DOHH2 (cell line): Measurements from ENCODE around the gene CLEC2B.

Source experiments
- H3F3A ChIP-seq: fragments of 200-600 bp; sonication (generic), shearing (Covaris generic); 2 replicates; pipeline ENCODE4 v1.6.0; 2016; ENCODE audit warnings: antibody characterized with exemption, mild to moderate bottlenecking; ENCODE audit not compliant: control insufficient read depth, insufficient read depth
- H3K27ac ChIP-seq: fragments of 200-600 bp; sonication (generic); 2 replicates; pipeline ENCODE4 v1.5.1; 2014; ENCODE audit warnings: low read depth, mild to moderate bottlenecking, low read length, moderate library complexity
- H3K27me3 ChIP-seq: fragments of 200-600 bp; sonication (generic); 2 replicates; pipeline ENCODE4 v1.6.1; 2014; ENCODE audit warnings: mild to moderate bottlenecking, low read length, mixed read lengths; ENCODE audit not compliant: control insufficient read depth
- H3K36me3 ChIP-seq: fragments of 200-600 bp; sonication (generic); 2 replicates; pipeline ENCODE4 v1.6.1; 2014; ENCODE audit warnings: mild to moderate bottlenecking, low read length, moderate library complexity, mixed read lengths; ENCODE audit not compliant: control insufficient read depth
- H3K4me1 ChIP-seq: fragments of 200-600 bp; sonication (generic); 2 replicates; pipeline ENCODE4 v1.6.1; 2014; ENCODE audit warnings: mild to moderate bottlenecking, low read length, mixed read lengths; ENCODE audit not compliant: control insufficient read depth
- H3K4me2 ChIP-seq: fragments of 200-600 bp; sonication (generic); 2 replicates; pipeline ENCODE4 v1.6.0; 2014; ENCODE audit warnings: mild to moderate bottlenecking, low read length, moderate library complexity
- H3K4me3 ChIP-seq: fragments of 200-600 bp; sonication (generic); 2 replicates; pipeline ENCODE4 v1.5.1; 2014; ENCODE audit warnings: mild to moderate bottlenecking, low read length, mixed read lengths
- H3K79me2 ChIP-seq: fragments of 200-600 bp; sonication (generic); 2 replicates; pipeline ENCODE4 v1.6.1; 2014; ENCODE audit warnings: mild to moderate bottlenecking, low read length, mixed read lengths; ENCODE audit not compliant: control insufficient read depth
- H3K9me2 ChIP-seq: fragments of 200-600 bp; sonication (generic); replicated peaks from 2 replicates; pipeline ENCODE4 v1.6.1; 2014; ENCODE audit warnings: mild to moderate bottlenecking, low read length, mixed read lengths; ENCODE audit not compliant: control insufficient read depth
- H3K9me3 ChIP-seq: fragments of 200-600 bp; sonication (generic); 2 replicates; pipeline ENCODE4 v1.6.1; 2014; ENCODE audit warnings: antibody characterized with exemption, low read length, mixed read lengths; ENCODE audit not compliant: control insufficient read depth, insufficient read depth
- H4K20me1 ChIP-seq: fragments of 200-600 bp; sonication (generic); 2 replicates; pipeline ENCODE4 v1.6.0; 2014; ENCODE audit warnings: low read depth, mild to moderate bottlenecking, antibody characterized with exemption, low read length, moderate library complexity; ENCODE audit not compliant: control insufficient read depth, insufficient read depth
- EZH2phosphoT487 ChIP-seq: fragments of 200-600 bp; sonication (generic); IDR thresholded peaks from 2 replicates; pipeline ENCODE4 v1.6.1; 2017; ENCODE audit warnings: borderline replicate concordance, mild to moderate bottlenecking, antibody characterized with exemption, low read length, moderate library complexity, mixed read lengths
- TF ChIP-seq, protein P1 (sequence below): fragments of 200-600 bp; sonication (generic); IDR thresholded peaks from one replicate; pipeline ENCODE4 v1.5.1; 2014; ENCODE audit warnings: antibody characterized with exemption, mild to moderate bottlenecking, low read depth, low read length; ENCODE audit not compliant: poor library complexity, severe bottlenecking

The CLEC2B gene

DNA sequence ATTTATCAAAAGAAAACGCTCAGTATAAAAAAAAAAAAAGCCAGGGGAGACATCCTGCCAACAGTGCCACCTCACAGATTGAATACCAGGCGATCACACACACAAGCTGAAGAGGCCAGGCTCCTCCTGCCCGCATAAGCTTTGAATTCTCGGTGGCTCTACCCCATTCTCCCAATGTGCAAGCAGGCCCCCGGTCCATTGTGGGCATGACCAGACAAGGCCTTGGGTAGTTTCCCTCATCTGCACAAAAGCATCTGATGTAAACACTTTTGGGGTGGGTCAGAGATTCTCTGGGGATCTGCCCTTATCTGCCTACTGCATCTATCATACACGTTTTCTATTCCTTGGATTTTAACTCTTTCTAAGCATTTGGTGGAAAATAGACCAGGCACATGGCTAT lies 28.4 kb upstream of the CLEC2B start:
- Histone ChIP-seq H4K20me1 (no peaks in the 10 kb centered on the region), H3K4me3 (no peak overlapping the region), H3F3A (no peaks in the 10 kb centered on the region), H3K27me3 (peaks cover 33% of the 10 kb centered on the region), H3K4me2 (no peak overlapping the region), H3K79me2 (no peaks in the 10 kb centered on the region), H3K36me3 (no peaks in the 10 kb centered on the region), H3K9me2 (no peaks in the 10 kb centered on the region), H3K4me1 (no peaks in the 10 kb centered on the region), H3K27ac (no peak overlapping the region), H3K9me3 (peaks cover under 1% of the 10 kb centered on the region; the same call in 1 of the 2 replicates)
- TF ChIP-seq, protein P1, sequence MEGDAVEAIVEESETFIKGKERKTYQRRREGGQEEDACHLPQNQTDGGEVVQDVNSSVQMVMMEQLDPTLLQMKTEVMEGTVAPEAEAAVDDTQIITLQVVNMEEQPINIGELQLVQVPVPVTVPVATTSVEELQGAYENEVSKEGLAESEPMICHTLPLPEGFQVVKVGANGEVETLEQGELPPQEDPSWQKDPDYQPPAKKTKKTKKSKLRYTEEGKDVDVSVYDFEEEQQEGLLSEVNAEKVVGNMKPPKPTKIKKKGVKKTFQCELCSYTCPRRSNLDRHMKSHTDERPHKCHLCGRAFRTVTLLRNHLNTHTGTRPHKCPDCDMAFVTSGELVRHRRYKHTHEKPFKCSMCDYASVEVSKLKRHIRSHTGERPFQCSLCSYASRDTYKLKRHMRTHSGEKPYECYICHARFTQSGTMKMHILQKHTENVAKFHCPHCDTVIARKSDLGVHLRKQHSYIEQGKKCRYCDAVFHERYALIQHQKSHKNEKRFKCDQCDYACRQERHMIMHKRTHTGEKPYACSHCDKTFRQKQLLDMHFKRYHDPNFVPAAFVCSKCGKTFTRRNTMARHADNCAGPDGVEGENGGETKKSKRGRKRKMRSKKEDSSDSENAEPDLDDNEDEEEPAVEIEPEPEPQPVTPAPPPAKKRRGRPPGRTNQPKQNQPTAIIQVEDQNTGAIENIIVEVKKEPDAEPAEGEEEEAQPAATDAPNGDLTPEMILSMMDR: no peak
- TF ChIP-seq EZH2phosphoT487: no peak

- Histone ChIP-seq H3K9me3 (no peaks in the 10 kb centered on the region), H3K27ac (no peak overlapping the region), H3K79me2 (no peaks in the 10 kb centered on the region), H3K4me2 (no peak overlapping the region), H3K4me1 (no peaks in the 10 kb centered on the region), H3K4me3 (no peak overlapping the region), H4K20me1 (no peaks in the 10 kb centered on the region), H3K27me3 (peaks cover 30% of the 10 kb centered on the region), H3F3A (no peaks in the 10 kb centered on the region), H3K9me2 (no peaks in the 10 kb centered on the region), H3K36me3 (no peaks in the 10 kb centered on the region)
- TF ChIP-seq, protein P1: no peak
- no peak for TF ChIP-seq EZH2phosphoT487
Measured at GRCh38 chr12:9895215-9895971, 26.2 kb upstream of the CLEC2B start.

DNA sequence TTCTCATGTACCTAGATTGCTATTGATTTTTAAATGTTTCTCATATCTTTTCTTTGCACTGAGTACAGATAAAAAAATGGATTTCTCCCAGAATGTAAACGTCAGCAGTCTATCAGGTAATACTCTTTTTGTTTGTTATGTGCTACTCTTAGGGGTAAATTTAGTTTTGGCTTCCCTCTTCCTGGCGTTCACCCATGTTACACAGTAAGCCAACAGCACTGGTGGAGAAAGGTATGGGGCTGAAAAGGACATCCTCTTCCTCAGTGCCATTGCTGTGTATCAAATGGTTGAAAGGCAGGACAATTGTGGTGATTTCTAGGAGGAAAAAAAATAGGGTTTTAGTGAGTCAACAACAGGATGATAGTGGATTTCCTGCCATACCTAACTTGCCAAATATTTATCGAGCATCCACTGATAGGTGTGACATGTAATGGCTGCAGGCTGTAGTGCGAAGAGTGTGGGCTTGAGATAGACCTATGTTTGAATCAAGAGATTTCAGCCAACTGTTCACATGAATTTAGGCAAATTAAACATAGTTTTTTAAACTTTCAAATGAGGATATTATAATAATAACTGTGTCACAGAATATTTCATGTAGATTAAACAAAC lies 19.6 kb upstream of the CLEC2B start:
- H3F3A ChIP-seq: no peaks in the 10 kb centered on the region
- H3K36me3 ChIP-seq: no peaks in the 10 kb centered on the region
- H3K79me2 ChIP-seq: no peaks in the 10 kb centered on the region
- no peak overlapping the region for H3K4me2 ChIP-seq
- H3K27ac ChIP-seq: no peak overlapping the region
- H3K27me3 ChIP-seq: no peaks in the 10 kb centered on the region
- no peaks in the 10 kb centered on the region for H3K4me1 ChIP-seq
- H3K9me3 ChIP-seq: no peaks in the 10 kb centered on the region
- H3K4me3 ChIP-seq: no peak overlapping the region
- TF ChIP-seq, protein P1: no peak
- no peak for TF ChIP-seq EZH2phosphoT487
- H4K20me1 ChIP-seq: no peaks in the 10 kb centered on the region
- no peaks in the 10 kb centered on the region for H3K9me2 ChIP-seq
